ENCODE measurements around the gene GATAD2B.

GRCh38 chr1:153775458-153776327 lies 147.1 kb downstream of the GATAD2B start:
- TF ChIP-seq POU6F1 (CRISPR knock-in tag; IDR thresholded peaks at IDR 0.05; ENCODE audit: borderline replicate concordance, low read depth) (no peak), ESRRG (CRISPR knock-in tag; IDR thresholded peaks at IDR 0.05) (no peak), ZNF70 (CRISPR knock-in tag; IDR thresholded peaks at IDR 0.05) (no peak), ISL1 (CRISPR knock-in tag; IDR thresholded peaks at IDR 0.05) (no peak), PATZ1 (CRISPR knock-in tag; IDR thresholded peaks at IDR 0.05; ENCODE audit: borderline replicate concordance) (no peak), ZFP3 (CRISPR knock-in tag; IDR thresholded peaks at IDR 0.05) (no peak)
